Suppressor macrophage treated with lipopolysaccharide for 4 hours (primary cell): ENCODE results near the gene IL23A.
"Not testable (repeated sequence)": the region's sequence is repeated elsewhere in the genome, so short reads cannot be mapped to it uniquely, and the experiment has no call there.

Experiments used
- DNase-seq: peaks from one replicate; pipeline ENCODE4 v3.0.0-alpha.2; 2020

IL23A gene

GRCh38 chr12:56326533-56326932 is 12.2 kb upstream of the IL23A start:
- DNase-seq: no peak

- DNase-seq: no peak
These were observed 7.7 kb upstream of the IL23A start for GRCh38 chr12:56330936-56331490.

GRCh38 chr12:56332512-56333196 is 6.0 kb upstream of the IL23A start:
- DNase-seq: no peak

GRCh38 chr12:56333197-56333678 is 5.4 kb upstream of the IL23A start:
- no peak for DNase-seq

DNA sequence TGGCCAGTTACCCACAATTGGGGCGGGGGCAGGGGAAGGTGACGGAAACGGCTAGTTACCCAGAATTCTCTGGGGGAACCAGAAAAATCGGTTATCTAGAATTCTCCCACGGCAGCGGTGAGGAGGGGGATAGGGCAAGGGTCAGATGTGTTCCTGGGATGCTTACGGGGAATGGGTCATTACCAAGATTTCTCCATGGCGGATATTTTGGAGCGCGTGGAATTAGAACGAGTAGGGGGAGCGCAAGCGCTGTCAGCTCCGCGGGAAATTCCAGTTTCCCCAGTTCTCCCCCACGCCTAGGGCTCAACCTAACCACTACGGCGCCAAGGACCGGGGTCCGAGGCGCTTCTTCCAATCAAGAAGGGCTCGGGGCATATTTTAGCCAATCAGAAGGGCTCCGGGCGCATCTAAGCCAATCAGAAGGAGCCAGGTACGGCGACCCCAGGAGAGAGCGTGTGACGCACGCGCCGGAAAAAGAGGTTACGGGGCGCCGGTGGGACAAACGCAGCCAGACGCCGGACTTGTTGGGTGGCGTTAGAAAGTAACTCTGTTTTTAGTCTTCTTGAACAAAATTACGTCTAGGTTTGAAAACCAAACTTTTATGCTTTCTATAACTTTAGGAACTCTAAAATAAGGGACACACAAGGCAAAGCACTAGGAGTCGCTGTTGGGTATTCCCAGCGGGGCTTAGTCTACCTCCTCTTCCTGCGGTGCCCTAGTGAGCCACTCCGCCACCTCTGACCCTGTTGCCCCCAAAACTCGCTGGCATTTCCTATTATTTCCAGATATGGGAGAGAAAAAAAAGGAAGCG is 4.8 kb upstream of the IL23A start, which contains the start of gene PAN2:
PAN2 (minus strand) TSS at position 322 of the 811 bp plus-strand sequence. CDS start 906 bp downstream, outside the sequence.
- DNase-seq: peak; percentile 98

DNA sequence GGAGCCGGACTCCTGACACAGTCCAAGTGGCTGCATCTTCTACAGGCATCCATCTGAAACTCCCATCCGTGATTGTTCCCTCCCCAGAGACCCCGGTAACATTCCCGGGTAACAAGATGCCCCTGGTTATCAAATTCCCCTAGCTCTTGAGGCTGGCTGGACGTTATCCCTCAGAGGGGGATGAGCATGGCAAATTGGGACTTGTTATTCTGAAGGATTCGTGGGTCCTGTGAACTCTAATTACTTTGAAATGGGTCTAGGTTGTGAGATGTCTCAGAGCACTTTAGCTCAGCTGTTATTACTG is 4.2 kb upstream of the IL23A start:
- no peak for DNase-seq

DNA sequence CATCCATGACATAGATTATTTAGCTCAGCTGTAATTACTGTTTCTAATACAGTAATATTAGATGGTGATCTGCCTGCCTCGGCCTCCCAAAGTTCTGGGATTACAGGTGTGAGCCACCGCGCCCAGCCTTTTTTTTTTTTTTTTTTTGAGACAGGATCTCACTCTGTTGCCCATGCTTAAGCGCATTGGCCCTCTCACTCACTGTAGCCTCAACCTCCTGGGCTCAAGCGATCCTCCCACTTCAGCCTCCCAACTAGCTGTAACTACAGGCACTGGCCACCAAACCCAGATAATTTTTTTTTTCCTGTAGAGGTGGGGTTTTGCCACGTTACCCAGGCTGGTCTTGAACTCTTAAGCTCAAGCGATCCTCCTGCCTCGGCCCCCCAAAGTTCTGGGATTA is 3.2 kb upstream of the IL23A start:
- not testable (repeated sequence) for DNase-seq

- peak; percentile 94 for DNase-seq
These were observed 2.1 kb upstream of the IL23A start for GRCh38 chr12:56336361-56337167.

DNA sequence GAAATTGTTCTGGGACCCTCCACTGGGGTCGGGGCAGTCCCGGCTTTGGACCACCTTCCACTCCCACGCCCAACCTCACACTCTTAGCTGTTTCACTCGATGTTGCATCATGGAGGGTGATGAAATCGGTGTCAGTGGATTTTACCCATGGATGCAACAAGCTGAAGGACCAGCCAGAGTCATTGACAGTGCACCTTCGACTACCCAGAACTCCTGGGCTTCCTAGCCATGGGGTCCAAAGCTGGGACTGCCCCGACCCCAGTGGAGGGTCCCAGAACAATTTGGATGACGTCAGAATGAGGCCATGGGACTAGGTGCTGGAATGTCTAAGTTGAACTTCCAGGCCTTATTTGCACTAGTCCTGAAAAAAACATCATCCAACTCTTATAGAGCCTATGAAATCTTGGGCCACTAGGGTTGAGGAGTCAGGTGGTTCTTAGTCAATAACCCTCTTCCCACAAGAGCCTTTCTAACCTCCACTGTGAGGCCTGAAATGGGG is 882 bp upstream of the IL23A start:
- peak; percentile 83 for DNase-seq

- no peak for DNase-seq
These were observed 406 bp downstream of the IL23A start for GRCh38 chr12:56339158-56339422.

GRCh38 chr12:56341616-56342015 is 2.9 kb downstream of the IL23A start:
- no peak for DNase-seq

GRCh38 chr12:56342290-56342689 is 3.6 kb downstream of the IL23A start:
- not testable (repeated sequence) for DNase-seq

DNA sequence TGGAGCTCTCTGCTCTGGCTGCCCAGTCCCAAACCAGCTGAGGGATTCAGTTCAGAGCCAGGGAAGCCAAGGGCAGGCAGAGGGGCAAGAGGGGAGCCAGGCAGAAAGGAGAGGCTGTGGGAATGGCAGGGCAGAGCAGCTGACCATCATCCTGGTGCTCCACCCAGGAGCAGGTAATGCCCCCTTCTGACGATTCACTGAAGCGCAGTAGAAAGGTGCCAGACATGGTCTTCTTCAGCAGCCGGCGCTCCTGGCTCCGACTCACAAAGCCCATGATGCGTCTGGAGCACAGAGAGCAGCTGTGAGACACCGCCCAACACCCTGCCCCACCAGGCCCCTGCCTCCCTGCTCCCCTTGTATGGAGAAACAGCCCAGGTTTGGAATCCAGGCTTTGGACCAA is 8.0 kb downstream of the IL23A start:
- DNase-seq: no peak

- DNase-seq: not testable (repeated sequence)
These were observed 8.6 kb downstream of the IL23A start for GRCh38 chr12:56347255-56347654.

DNA sequence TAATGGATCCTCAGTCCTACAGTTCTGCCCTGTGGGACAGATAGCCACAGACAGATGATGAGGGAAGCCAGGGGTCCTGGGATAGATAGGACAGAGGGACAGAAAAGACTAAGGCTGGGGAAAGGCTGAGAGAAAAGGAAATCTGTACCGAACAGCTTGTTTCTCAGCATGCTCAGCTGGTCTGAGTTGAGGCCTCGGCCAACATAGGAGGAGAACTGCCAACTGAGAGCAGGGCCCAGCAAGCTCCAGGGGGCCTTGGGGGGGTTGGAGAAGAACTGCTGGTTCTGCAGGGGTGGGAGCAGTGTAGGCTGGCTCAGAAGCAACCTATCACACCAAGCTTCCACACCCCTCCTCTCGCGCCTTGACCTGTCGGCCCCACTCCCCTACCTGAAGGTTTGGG is 10.1 kb downstream of the IL23A start:
- no peak for DNase-seq

- DNase-seq: no peak
These were observed 12.0 kb downstream of the IL23A start for GRCh38 chr12:56350662-56351061.

DNA sequence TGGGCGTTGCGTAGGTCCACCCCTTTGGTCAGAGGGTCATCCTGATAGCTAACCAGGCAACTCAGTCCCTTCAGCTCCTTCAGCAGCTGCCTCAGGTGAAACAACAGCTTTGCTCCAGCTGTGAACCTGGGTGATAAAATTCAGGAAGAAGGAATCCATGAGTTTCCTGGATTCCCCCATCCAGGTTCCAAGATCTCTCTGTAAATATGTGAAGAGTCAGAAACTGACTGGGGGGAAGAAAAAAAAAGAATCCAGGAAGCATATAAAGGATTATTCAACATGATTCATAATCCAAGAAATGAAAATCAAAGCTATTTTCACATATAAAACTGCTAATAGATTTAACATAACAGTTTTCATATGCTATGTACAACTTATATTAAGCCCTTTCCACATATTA is 12.6 kb downstream of the IL23A start:
- no peak for DNase-seq

DNA sequence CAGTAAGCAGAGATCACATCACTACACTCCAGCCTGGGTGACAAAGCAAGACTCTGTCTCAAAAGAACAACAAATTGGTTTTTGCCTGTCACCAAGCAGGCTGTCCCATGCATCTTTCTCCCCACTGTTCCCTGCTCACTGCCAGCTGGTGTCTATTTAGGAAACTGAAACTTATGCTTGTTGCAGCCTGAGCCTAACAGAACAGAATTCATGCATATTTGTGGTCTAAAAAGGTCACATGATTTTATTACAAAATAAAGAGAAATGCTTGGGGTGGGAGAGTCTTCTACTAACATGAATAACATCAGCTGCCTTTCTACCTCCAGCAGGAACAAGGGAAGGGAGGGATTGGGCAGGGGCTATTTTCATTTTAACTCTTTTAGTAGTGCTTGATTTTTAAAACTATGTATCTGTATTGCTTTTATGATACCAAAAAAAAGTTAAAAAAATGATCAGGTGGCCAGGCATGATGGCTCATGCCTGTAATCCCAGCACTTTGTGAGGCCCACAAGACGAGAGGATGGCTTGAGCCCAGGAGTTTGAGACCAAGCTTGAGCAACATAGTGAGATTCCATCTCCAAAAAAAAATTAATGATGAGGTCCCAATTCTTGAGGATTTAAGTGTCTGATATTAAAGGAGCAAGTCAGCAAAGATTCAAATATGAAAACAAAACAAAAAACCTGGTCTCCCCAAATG is 20.3 kb downstream of the IL23A start:
- DNase-seq: peak; percentile 84

DNA sequence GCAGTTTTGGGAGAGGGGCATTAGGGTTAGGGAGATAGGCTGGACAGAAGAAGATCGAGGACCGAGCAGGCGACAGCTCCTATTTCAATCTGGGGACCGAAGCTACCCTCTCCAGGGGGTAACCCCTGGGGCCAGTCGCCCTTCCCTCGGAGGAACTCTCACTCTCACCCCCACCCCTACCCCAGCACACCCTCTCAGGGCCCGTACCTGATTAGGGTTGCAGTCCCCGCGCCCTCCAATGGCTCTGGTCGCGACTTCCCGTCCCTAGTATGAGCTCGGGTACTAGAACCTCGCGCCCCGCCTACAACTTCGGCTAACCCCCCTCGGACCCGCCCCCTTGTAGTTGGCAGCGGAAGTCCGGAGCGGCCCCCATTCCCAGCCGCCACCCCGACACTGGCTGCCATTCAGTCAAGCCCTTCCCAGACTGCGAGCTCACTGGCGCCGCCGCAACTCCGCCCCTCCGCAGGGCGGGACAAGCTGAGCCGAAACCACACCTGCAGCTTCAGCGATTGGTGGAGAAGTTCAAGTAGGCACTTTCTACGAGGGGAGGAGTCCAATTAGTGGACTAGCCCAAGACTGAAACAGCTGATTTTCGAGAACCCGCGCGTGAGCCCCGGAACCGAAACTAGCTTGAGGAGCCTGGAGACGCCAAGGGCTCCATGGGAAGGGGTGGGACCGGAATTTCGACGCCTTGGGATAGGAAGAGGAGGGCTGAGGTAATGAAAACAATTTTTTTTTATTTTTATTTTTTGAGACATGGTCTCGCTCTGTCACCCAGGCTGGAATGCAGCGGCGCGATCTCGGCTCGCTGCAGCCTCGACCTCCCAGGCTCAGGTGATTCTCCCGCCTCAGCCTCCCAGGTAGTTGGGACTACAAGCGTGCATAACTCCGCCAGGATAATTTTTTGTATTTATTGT is 21.4 kb downstream of the IL23A start, which contains the start of gene STAT2:
STAT2 (minus strand) TSS at position 257 of the 917 bp plus-strand sequence. CDS start 3,536 bp downstream, outside the sequence.
- DNase-seq: peak; percentile 100

- no peak for DNase-seq
These were observed 22.9 kb downstream of the IL23A start for GRCh38 chr12:56361487-56362129.
